SK-N-SH treated with all-trans-retinoic acid at 6 μM for 48 hours (cell line): ENCODE results near the gene DYRK3.

Source experiments
- ATAC-seq: fragments of 200-7000 bp; cut with Tn5 transposase; 3 replicates; pipeline ENCODE4 v1.9.1; 2020; ENCODE audit warnings: mild to moderate bottlenecking, moderate library complexity
- ARNTL ChIP-seq: fragments of 450-650 bp; formaldehyde crosslinking; IDR thresholded peaks from 2 replicates; pipeline ENCODE4 v1.5.0; 2020; ENCODE audit warnings: low read depth, mild to moderate bottlenecking, moderate library complexity, borderline replicate concordance
- BACH2 ChIP-seq: fragments of 250-450 bp; sonication (Bioruptor Pico); IDR thresholded peaks from 2 replicates; pipeline ENCODE4 v1.9.0; 2021; ENCODE audit warnings: mild to moderate bottlenecking, borderline replicate concordance
- CREB5 ChIP-seq: fragments of 250-450 bp; sonication (Bioruptor Pico); IDR thresholded peaks from 2 replicates; pipeline ENCODE4 v1.5.1; 2020; ENCODE audit warnings: low read depth, mild to moderate bottlenecking, moderate library complexity
- CSDC2 ChIP-seq: fragments of 250-450 bp; sonication (Bioruptor Pico); IDR thresholded peaks from 2 replicates; pipeline ENCODE4 v1.5.0; 2020; ENCODE audit warnings: mild to moderate bottlenecking, moderate library complexity
- ESRRG ChIP-seq: fragments of 250-450 bp; sonication (Bioruptor Pico); IDR thresholded peaks from 2 replicates; pipeline ENCODE4 v1.6.1; 2021; ENCODE audit warnings: mild to moderate bottlenecking
- GLIS3 ChIP-seq: fragments of 250-450 bp; sonication (Bioruptor Pico); IDR thresholded peaks from 2 replicates; pipeline ENCODE4 v1.5.0; 2020; ENCODE audit warnings: mild to moderate bottlenecking, moderate library complexity
- PATZ1 ChIP-seq: fragments of 250-450 bp; sonication (Bioruptor Pico); IDR thresholded peaks from 2 replicates; pipeline ENCODE4 v1.8.0; 2020; ENCODE audit warnings: mild to moderate bottlenecking, moderate library complexity, borderline replicate concordance
- POU6F1 ChIP-seq: fragments of 250-450 bp; sonication (Bioruptor Pico); IDR thresholded peaks from 2 replicates; pipeline ENCODE4 v1.8.0; 2021; ENCODE audit warnings: low read depth, mild to moderate bottlenecking, moderate library complexity, borderline replicate concordance
- PPARA ChIP-seq: fragments of 250-450 bp; sonication (Bioruptor Pico); IDR thresholded peaks from 2 replicates; pipeline ENCODE4 v1.5.0; 2020; ENCODE audit warnings: mild to moderate bottlenecking, borderline replicate concordance
- SNAI2 ChIP-seq: fragments of 250-450 bp; sonication (Bioruptor Pico); IDR thresholded peaks from 2 replicates; pipeline ENCODE4 v1.5.0; 2020; ENCODE audit warnings: mild to moderate bottlenecking, moderate library complexity
- TCF4 ChIP-seq: fragments of 250-450 bp; sonication (Bioruptor Pico); IDR thresholded peaks from 2 replicates; pipeline ENCODE4 v1.8.0; 2021; ENCODE audit warnings: mild to moderate bottlenecking, moderate library complexity, borderline replicate concordance
- TOX ChIP-seq: fragments of 250-450 bp; sonication (Bioruptor Pico); IDR thresholded peaks from 2 replicates; pipeline ENCODE4 v1.8.0; 2021; ENCODE audit warnings: mild to moderate bottlenecking, moderate library complexity, borderline replicate concordance
- TSHZ2 ChIP-seq: fragments of 250-450 bp; sonication (Bioruptor Pico); IDR thresholded peaks from 2 replicates; pipeline ENCODE4 v1.5.0; 2020; ENCODE audit warnings: mild to moderate bottlenecking, moderate library complexity
- ZC3H10 ChIP-seq: fragments of 250-450 bp; sonication (Bioruptor Pico); IDR thresholded peaks from 2 replicates; pipeline ENCODE4 v1.5.1; 2021; ENCODE audit warnings: mild to moderate bottlenecking, moderate library complexity
- ZFP3 ChIP-seq: fragments of 250-450 bp; sonication (Bioruptor Pico); IDR thresholded peaks from 2 replicates; pipeline ENCODE4 v1.5.0; 2020; ENCODE audit warnings: mild to moderate bottlenecking, moderate library complexity
- ZNF565 ChIP-seq: fragments of 450-650 bp; formaldehyde crosslinking; conservative IDR thresholded peaks from 2 replicates; pipeline ENCODE4 v1.5.0; 2020; ENCODE audit warnings: low read depth, mild to moderate bottlenecking, moderate library complexity
- ZNF70 ChIP-seq: fragments of 450-650 bp; formaldehyde crosslinking; IDR thresholded peaks from 2 replicates; pipeline ENCODE4 v1.5.0; 2020; ENCODE audit warnings: mild to moderate bottlenecking, moderate library complexity
- ZNF8 ChIP-seq: fragments of 450-650 bp; formaldehyde crosslinking; IDR thresholded peaks from 2 replicates; pipeline ENCODE4 v1.5.0; 2020; ENCODE audit warnings: mild to moderate bottlenecking, moderate library complexity

DYRK3 gene

GRCh38 chr1:206687915-206688442 is 52.6 kb downstream of the DYRK3 start:
- TF ChIP-seq ZC3H10 (CRISPR knock-in tag) = no peak
- no peak for TF ChIP-seq ARNTL
- TF ChIP-seq ZNF70 (CRISPR knock-in tag) = no peak
- no peak for TF ChIP-seq ZNF8 (CRISPR knock-in tag)
- no peak for TF ChIP-seq BACH2
- no peak for TF ChIP-seq CREB5 (CRISPR knock-in tag)
- no peak for TF ChIP-seq CSDC2 (CRISPR knock-in tag)
- TF ChIP-seq PATZ1 = no peak
- no peak for TF ChIP-seq POU6F1
- TF ChIP-seq ESRRG (CRISPR knock-in tag) = no peak
- TF ChIP-seq GLIS3 (CRISPR knock-in tag) = no peak
- TF ChIP-seq, all 23 proteins: peak for 0
- ATAC-seq = no peak

- TF ChIP-seq CREB5 (CRISPR knock-in tag) (no peak), TCF4 (CRISPR knock-in tag) (no peak), SNAI2 (CRISPR knock-in tag) (no peak), ZC3H10 (CRISPR knock-in tag) (no peak), ZNF70 (CRISPR knock-in tag) (no peak)
- no peak for ATAC-seq
These were observed 55.2 kb downstream of the DYRK3 start for GRCh38 chr1:206690516-206690915.

- TF ChIP-seq ZNF565 (no peak), TOX (CRISPR knock-in tag) (no peak), ESRRG (CRISPR knock-in tag) (no peak), ZNF70 (CRISPR knock-in tag) (no peak), TSHZ2 (CRISPR knock-in tag) (no peak)
- ATAC-seq = no peak
These were observed 56.3 kb downstream of the DYRK3 start for GRCh38 chr1:206691604-206692003.

GRCh38 chr1:206693029-206693428 is 57.7 kb downstream of the DYRK3 start:
- peak; percentile 93 for ATAC-seq
- TF ChIP-seq PPARA (CRISPR knock-in tag) (no peak), PATZ1 (no peak), POU6F1 (no peak), ZFP3 (CRISPR knock-in tag) (no peak), GLIS3 (CRISPR knock-in tag) (no peak), TSHZ2 (CRISPR knock-in tag) (no peak), ARNTL (no peak), ESRRG (CRISPR knock-in tag) (no peak), ZNF565 (no peak), ZNF8 (CRISPR knock-in tag) (no peak), TCF4 (CRISPR knock-in tag) (no peak), SNAI2 (CRISPR knock-in tag) (no peak), TOX (CRISPR knock-in tag) (no peak), CSDC2 (CRISPR knock-in tag) (no peak), ZNF70 (CRISPR knock-in tag) (no peak)
- TF ChIP-seq, all 23 proteins: peak for 0
